NT2/D1 (cell line): ENCODE results near the gene C19orf38.

Experiments
- SUZ12 ChIP-seq: IDR thresholded peaks from 2 replicates; pipeline ENCODE4 v1.6.1; 2011; ENCODE audit not compliant: insufficient read length, insufficient read depth; ENCODE audit errors: extremely low read depth
- YY1 ChIP-seq: IDR thresholded peaks from 2 replicates; pipeline ENCODE4 v1.6.1; 2011; ENCODE audit not compliant: insufficient read length, insufficient read depth
- ZNF274 ChIP-seq: IDR thresholded peaks from 2 replicates; pipeline ENCODE4 v1.6.1; 2011; ENCODE audit warnings: mild to moderate bottlenecking, low read depth, low read length

DNA sequence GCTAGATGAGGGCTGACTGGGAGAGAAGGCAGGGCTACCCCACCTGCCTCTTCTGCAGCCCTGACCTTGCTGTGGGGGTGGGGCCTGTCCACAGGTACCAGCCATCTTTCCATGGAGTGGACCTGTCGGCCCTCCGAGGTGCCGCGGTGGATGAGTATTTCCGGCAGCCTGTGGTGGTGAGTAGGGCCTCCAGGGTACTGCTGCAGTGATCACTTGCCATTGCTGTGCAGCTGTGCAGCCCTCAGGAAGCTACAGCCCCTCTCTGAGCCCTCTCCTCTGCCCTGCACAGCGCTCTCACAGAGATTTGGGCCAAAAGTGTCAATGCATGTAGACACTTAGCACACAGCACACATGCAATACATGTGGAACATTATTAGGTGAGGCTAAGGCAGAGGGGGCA is 68.4 kb downstream of the C19orf38 start:
- TF ChIP-seq YY1: no peak
- TF ChIP-seq SUZ12: no peak
- TF ChIP-seq ZNF274: no peak
